LNCAP (cell line): ENCODE data around the gene MZB1.

ENCODE experiments used
- CTCF ChIP-seq: fragments of 450-650 bp; IDR thresholded peaks from 2 replicates; pipeline ENCODE4 v1.5.1; 2017; ENCODE audit warnings: mild to moderate bottlenecking

MZB1 gene

DNA sequence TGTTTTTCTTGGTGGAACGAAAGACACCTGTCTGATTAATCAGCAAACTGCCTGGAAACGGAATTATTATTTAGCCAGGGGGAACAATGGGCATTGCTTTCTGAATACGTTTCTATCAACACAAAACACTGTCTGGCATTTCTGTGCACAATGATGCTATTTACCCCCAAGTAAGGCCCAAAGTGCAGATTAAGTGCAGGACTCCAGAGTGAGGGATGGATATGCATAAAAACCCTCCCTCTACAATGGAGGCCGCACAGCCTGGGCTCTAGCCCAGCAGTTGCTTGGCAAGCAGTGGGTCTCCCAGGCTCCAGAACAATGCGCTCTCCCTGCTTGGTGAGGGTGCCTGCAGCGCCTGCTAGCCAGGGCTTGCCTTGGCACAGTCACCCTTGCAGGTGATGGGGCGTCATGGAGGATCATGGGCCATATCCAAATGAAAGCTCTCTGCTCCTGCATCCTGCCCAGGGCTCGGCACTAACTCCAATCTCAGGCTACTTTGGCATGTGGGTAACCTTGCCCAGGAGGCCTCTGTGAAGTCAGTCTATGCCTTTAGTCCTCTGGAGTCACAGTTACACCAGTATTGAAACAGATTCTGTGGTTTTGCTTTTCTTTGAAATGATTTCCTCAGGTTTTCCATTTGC, 25.6 kb upstream of the MZB1 start:
- TF ChIP-seq CTCF: no peak

GRCh38 chr5:139414581-139415130, 24.9 kb upstream of the MZB1 start:
- TF ChIP-seq CTCF: no peak

DNA sequence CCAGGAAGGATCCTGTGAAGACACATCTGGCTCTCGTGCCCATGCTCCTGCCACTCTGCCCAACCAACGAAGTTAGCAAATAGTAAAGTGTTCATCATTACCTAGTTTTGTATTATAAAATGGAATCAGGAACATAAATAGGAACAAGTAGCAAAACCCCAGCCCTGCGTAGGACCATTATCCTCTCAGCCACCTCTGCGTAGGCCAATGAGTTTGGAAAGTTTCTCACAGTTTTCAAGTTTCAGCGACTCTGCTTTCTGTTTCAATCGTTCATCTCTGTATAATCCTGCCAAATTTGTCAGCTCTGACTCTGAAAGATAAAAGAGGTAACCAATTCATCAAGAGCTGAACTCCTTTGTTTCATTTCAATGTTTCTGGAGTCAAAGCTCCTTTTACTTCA, 24.2 kb upstream of the MZB1 start:
- TF ChIP-seq CTCF: no peak

GRCh38 chr5:139413153-139413552, 23.4 kb upstream of the MZB1 start:
- TF ChIP-seq CTCF: no peak

DNA sequence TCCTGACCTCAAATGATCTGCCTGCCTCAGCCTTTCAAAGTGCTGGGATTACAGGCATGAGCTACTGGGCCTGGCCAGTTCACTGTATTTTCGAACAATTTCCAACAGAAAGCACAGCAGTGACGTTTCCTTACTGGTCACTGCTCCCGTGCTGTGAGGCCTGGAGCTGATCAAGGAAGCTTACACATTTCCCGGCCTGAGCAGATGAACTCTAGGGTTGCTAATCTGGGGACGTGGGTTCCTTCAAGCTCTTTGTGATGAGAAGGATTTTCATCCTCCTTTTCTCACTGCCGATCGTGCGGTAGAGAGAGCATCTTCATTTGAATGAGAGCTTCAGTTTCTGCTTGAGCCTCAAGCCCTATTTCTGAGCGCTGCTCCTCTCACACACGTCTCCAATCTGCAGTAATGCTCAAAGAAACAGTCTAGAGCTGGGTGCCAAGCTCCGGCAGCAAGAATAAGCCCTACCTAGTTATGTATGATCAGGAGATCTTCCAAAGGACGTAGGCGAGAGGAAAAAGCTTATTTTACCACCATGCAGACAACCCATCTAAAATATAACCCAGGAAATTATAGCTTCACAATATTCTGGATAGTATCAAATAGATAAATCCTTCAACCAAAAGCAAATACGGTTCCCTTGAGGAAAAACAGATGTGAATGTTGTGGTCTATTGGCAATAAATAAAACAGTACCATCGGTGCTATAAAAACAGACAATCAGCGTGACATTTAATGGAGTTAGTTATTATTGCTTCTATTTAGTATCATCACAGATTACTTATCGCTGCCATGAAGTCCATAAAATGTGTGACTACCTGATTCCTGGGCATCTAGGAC, 21.5 kb upstream of the MZB1 start:
- TF ChIP-seq CTCF: no peak

GRCh38 chr5:139410121-139410992, 20.6 kb upstream of the MZB1 start:
- no peak for TF ChIP-seq CTCF

DNA sequence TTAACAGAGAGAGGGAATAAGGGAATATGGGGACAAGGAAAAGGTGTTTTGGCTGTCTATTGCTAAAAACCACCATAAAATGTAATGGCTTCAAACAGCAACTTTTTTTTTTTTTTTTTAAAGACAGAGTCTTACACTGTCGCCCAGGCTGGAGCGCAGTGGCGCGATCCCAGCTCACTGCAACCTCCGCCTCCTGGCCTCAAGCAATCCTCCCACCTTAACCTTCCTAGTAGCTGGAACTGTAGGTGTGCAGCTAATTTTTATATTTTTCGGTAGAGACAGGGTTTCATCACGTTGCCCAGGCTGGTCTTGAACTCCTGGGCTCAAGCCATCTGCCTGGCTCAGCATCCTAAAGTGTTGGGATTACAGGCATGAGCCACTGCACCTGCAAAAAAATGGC, 18.5 kb upstream of the MZB1 start:
- TF ChIP-seq CTCF: no peak
